Stimulated activated CD4-positive, alpha-beta T cell treated with anti-CD3 and anti-CD28 coated beads, Interleukin-1b, Interleukin-23, amount 100 ng/mL, for 4 hours (primary cell): ENCODE data around the gene NPRL2.
"Not testable (repeated sequence)": the region's sequence is repeated elsewhere in the genome, so short reads cannot be mapped to it uniquely, and the experiment has no call there.

ENCODE experiments used
- DNase-seq, 2 donors: peaks; one replicate each; pipeline ENCODE4 v3.0.0-alpha.2; 2020; ENCODE audit warnings: low read depth in 2 of 2

Gene NPRL2

DNA sequence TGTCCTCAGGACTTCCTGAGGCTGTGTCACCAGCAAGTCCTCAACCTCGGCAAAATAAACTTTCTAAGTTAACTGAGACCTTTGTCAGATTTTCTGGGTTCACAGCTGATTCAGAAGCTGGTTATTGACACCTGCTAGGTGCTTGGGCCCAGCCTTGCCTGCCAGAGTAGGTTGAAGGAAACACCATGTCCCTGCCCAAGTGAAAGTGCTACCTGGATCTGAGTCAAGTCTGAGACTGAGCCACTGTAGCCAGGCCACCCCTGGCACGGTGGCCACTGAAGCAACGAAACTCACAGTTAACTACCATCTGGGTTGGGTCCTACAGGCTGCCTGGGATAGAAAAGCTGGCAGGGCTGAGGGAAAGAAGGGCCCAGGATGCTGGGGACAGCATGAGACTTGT lies 36.2 kb downstream of the NPRL2 start:
- DNase-seq: no peak

DNA sequence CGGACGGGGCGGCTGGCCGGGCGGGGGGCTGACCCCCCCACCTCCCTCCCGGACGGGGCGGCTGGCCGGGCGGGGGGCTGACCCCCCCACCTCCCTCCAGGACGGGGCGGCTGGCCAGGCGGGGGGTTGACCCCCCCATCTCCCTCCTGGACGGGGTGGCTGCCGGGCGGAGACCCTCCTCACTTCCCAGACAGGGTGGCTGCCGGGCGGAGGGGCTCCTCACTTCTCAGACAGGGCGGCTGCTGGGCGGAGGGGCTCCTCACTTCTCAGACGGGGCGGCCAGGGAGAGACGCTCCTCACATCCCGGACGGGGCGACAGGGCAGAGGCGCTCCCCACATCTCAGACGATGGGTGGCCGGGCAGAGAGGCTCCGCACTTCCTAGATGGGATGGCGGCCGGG lies 38.5 kb downstream of the NPRL2 start:
- DNase-seq: not testable (repeated sequence)

DNA sequence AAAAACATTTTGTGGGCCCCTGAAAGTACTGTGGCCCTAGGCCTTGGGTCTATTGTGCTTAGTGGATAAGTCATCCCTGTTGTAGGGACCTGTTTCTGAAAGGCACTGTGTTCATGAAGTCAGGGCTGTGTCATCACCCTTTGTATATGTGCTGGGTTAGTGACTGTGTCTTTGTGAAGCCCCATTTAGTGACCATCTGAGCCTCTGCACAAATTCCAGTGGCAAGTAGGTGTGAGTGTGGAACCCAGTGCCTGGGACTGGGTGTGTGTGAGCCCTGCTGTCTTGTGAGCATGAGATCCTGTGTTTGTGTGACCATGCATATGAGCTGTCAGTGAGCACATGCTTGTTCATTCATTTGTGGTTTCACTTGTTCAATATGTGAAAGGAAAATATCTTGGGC lies 46.0 kb downstream of the NPRL2 start:
- DNase-seq: no peak

DNA sequence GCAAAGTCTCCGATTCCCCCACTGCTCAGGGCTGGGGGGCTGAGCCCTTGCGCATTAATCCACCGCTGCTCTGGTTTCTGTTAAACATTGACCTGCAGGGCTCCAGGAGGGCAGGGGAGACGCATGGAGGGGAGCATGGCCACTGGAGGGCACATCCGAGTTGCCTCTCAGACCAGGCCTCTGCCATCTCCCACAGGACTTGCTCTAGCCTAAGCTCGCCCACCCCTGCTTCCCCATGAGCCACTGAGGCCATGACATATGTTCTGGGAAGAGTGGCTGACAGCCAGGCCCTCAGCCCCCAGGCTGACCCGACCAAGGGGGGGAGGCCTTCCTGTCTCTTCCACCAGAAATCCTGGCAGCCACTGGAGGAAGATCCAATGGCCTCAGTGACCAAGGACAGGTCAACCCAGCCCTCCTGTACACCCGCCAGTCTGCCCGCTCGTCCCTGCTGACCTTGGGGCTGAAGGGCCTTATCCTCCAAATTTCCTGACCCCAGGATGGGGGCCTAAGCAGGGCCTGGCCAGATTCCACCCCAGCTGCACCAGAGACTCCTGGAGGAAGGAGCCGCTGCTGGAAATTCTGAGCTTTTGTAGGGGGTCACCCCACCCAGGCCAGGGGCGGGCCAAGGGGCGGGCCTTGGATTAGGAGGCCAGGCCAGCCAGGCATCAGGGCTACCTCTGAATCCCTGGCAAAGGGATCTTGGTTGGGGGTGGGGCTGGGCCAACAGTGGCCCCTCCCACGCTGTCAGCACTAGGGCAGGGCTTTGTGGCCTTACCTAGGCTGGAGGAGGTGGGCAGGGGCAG lies 47.4 kb downstream of the NPRL2 start, which contains the start of gene HYAL1:
Gene HYAL1 (minus strand): TSS at position 562 of the 803 bp plus-strand sequence. CDS start 618 bp downstream, outside the sequence.
- no peak for DNase-seq

DNA sequence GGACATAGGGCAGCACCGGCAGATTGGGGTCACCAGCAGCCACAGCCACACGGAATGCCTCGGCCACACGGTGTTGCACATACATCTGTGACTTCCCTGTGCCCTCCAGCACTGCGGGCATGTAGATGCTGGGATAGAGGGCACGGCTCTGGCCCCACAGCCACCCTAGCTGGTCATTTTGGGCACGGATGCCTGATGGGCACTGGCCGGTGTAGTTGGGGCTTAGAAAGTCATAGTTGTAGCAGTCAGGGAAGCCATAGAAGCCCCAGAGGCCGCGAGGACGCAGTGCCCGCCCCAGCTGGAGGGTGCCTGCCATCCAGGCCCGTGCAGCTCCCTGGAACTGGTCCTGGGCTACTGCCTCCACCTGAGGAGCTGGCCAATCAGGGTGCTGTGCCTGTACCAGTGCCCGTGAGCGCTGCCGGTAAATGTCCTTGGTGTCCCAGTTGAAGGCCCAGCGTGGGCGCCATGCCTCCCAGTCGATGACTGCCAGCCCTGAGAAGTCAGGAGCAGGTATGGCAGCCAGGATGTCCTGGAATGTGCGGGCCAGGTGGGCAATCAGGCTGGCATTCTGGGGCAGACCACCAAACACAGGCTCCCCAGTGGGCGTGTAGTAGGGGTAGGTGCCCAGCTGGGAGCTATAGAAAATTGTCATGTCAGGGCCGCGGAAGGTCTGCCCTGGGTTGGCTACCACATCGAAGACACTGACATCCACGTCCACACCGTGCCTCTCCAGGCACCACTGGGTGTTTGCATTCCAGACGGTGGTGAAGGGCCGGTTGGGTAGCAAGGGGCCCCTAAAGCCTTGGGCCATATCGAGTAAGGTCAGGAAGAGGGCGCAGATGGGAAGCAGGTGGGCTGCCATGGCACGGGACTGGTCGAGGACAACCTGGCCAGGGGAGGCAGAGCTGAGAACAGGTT lies 48.2 kb downstream of the NPRL2 start:
- no peak for DNase-seq

DNA sequence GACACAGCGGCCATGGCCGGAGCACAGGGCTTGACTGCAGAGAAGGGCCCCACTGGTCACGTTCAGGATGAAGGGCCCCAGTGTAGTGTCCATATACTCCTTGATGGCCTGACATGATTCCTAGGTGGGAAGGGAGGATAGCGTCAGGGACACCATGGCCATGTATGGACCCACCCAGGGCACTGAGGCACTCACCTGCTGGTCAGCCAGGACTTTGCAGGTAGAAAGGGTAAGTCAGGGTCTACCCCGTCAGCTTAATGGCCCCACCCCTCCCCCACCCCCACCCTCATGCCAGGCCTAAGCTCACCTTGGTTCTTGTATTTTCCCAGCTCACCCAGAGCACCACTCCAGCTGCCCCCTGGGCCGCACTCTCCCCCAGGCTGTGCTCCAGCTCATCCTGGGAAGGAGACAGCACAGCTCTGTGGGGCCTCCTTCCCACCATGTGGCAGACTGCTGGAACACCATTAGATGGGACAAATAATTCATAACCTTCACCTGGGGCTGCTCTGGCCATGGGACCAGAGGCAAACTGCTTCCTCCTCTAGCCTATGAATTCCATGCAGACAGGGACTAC lies 49.8 kb downstream of the NPRL2 start:
- no peak for DNase-seq

DNA sequence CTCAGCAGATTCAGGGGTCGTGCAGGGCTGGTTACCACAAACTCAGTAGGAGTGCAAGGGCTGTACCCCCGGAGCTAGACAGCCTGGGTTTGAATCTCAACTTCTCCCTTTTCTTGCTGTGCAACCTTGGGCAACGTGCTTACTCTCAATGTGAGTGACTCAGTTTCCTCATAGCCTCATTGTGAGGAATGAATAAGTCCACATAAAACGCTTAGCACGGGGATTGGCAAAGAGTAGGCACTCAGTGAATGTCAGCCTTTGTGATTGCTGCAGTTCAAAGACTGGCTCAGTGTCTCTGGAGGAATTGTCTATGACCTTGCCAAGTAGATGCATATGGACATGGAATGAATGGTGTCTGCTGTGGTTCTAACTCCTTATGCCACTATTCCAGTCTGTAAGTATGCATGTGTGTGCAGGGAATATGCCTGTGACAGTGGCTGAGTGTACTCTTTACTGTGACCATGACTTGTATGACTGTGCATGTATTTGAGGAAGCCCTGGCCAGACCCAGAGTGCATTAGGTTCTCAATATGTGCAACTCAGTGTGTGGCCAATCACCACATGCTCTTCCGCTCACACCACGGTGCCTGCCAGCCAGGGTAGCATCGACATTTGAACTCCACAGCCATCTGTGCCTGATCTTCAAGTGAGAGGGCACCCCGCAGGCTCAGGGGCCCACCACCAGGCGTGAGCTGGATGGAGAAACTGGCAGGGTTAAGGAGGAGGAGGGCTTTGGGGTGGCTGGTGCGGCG lies 50.5 kb downstream of the NPRL2 start:
- no peak for DNase-seq

DNA sequence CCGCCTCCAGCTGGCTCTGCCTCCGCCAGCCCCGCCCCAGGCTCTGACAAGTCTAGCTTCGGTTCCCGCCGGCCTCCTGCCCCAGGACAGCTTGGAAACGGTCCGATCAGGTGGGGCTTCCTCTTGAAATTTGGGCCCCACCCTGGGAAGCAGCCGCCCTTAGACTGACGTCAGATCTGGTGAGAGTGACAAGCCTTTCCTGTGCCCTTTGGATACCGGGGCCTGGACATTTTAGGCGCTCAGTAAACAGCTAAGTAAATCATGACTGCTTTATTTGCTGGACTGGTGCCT lies 51.0 kb downstream of the NPRL2 start:
- no peak for DNase-seq

DNA sequence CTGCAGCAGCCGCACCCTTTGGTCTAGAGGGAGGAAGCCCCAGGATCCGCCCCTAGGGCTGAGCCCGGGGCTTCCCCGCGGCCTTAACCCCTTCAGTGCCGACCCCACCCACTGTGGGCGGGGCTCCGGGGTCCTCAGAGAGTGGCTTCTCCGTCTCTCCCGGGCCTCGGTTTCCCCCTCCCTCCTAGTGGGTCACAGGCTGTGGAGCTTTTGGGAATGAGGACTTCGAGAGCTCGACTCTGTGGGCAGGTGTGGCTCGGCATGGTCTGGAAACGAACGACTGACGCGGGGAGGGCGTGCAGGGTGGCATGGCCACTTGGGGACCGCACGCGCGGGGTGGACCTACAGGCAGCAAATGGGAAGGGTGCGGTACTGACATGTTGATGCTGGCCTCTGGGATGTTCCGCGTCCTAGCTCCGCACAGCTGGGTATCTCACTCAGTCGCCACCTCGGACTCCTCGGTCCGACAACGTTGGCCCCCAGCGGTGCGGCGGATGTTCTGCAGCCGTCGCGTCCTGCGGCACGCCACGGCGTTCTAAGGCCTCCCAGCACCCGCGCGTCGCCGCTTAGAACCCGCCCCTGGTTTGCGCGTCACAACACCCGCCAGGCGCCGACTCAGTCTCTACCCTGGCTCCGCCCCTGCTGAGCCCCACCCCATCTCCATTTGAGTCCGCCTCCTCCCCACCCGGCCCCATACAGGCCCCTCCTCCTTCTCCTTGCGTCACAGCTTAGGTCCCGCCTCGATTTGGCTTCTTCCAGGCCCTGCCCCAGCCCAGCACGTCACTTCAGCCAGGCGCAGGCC lies 51.5 kb downstream of the NPRL2 start, which contains the start of the genes HYAL3 and NAA80:
Gene HYAL3 (minus strand): TSS at position 570 of the 802 bp plus-strand sequence. CDS start 3,803 bp downstream, outside the sequence.
Gene NAA80 (minus strand): TSS at position 570 of the 802 bp plus-strand sequence. CDS start 1,942 bp downstream, outside the sequence.
- peak; percentile 98 to 99 for DNase-seq

DNA sequence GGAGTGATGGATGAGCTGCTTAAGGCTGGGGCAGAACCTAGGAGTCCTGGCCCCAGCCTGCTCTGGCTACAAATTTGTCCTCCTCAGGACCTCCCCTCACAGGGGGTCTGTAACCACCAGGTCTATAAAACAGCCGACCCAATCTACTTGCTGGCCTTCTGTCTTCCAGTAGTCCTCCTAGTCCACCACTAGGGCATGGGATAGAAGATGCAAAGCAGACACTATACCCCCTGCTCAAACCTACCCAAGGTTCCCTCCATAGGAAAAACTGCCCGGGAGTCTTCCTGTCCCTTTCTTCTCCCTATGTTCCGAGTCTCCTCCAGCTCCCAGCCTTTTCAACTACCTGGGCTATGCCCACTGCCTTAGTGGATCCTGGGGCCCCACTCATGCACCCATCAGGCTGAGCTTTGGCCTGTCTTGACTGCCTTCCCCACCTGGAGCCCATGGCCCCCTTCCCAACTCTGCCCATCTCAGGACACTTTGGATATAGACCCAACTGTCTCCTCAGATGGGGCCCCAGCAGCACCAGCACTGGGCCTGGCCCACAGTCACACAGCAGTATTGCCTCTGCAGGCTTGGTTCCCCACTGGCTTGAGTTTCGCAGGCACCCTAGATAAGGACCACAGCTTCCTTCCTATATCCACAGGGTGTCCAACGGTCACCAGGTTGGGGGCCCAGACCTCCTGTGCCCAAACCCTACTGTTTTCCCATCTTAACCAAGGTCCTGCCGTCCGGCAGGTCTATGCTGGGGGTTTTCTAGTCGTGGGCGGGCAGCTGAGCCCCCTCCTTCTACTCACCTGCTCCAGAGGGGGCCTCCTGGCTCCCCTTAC lies 52.5 kb downstream of the NPRL2 start:
- DNase-seq: no peak

DNA sequence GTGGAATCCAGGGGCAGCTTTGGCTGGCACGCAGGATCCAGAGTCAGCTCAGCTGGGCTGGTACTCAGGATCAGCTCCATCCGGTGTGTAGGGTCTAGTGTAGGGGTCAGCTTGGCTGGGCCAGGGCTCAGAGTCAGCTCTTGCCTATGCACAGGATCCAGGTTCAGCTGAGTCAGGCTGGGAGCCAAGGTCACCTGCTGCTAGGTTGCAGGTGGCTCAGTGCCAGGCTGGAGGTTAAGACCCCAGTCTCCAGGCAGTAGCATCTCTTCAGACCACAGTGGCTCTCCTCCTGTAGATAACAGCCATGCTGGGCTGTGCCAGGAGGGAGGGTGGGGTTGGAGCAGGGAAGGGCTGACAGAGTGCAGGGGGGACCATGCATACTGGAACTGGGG lies 53.2 kb downstream of the NPRL2 start:
- DNase-seq: no peak
